GM19238 (cell line): Measurements from ENCODE around the gene EIF5.

Experiments used
- DNase-seq: peaks from one replicate; pipeline ENCODE4 v3.0.0; 2011; ENCODE audit warnings: low spot score; ENCODE audit not compliant: insufficient read length

EIF5 gene

DNA sequence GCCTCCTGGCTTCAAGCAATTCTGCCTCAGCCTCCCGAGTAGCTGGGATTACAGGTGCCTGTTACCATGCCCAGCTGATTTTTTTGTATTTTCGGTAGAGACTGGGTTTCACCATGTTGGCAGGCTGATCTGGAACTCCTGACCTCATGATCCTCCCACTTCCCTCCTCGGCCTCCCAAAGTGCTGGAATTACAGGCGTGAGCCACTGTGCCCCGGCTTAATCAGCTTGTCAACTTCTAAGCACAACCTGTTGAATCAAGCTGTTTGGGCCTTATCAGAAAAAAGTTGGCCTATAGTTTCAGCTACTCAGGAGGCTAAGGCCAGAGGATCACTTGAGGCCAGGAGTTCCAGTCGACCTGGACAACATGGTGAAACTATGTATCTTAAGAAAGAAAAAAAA is 59.0 kb downstream of the EIF5 start:
- no peak for DNase-seq

GRCh38 chr14:103393676-103394626 is 59.9 kb downstream of the EIF5 start:
- no peak for DNase-seq
